Measurements from ENCODE around the gene WNT7B. TPM values are rescaled to one million over a fixed set of nuclear protein-coding genes. Genes with fewer than 3 reads are reported as not detected.

The WNT7B gene
- total and polyA plus RNA-seq, 2 experiments from 2014 or later = 0.10 TPM; not detected in 1

DNA sequence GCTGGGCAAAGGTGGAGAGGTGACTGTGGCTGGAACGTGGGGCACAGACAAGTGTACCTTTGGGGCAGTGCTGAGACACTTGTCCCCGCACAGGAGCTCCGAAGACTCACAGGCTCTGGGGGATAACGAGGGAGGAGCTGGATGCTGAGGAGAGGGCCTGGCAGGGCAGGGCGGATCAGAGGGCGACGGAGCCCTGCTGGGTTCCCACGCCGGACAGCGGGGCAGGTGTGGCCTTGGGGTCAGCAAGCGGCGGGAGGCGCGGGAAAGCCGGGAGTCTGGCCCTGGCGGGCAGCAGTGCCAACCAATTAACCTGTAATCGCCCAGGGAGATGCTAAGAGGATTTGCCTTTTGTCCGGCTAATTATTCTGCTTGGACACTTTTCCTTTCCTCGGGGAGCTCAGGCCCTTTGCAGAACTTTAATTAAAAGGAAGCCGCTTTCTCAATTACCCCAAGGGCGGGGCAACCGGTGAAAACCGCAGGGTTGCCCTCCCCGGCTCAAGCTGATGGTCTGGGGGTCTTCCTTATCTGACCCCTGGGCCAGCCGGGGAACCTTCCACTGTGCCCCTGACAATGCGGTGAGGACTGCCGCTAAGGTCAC, 71.5 kb downstream of the WNT7B start:
- Histone ChIP-seq H3K36me3 (ENCODE audit: insufficient read depth) (no peaks in the 10 kb centered on the region), H3K27me3 (ENCODE audit: insufficient read depth) (no peaks in the 10 kb centered on the region), H3K27ac (ENCODE audit: low read depth) (no peak overlapping the region), H3K4me1 (ENCODE audit: insufficient read depth) (no peaks in the 10 kb centered on the region), H3K4me2 (no peak overlapping the region), H3F3A (replicated peaks; ENCODE audit: low read depth) (no peaks in the 10 kb centered on the region), H3K9me2 (ENCODE audit: insufficient read depth) (no peaks in the 10 kb centered on the region), H2AFZ (no peak overlapping the region), H4K20me1 (replicated peaks; ENCODE audit: insufficient read depth) (no peaks in the 10 kb centered on the region), H3K4me3 (no peak overlapping the region), H3K79me2 (replicated peaks; ENCODE audit: insufficient read depth) (no peaks in the 10 kb centered on the region)
- TF ChIP-seq, protein P1, sequence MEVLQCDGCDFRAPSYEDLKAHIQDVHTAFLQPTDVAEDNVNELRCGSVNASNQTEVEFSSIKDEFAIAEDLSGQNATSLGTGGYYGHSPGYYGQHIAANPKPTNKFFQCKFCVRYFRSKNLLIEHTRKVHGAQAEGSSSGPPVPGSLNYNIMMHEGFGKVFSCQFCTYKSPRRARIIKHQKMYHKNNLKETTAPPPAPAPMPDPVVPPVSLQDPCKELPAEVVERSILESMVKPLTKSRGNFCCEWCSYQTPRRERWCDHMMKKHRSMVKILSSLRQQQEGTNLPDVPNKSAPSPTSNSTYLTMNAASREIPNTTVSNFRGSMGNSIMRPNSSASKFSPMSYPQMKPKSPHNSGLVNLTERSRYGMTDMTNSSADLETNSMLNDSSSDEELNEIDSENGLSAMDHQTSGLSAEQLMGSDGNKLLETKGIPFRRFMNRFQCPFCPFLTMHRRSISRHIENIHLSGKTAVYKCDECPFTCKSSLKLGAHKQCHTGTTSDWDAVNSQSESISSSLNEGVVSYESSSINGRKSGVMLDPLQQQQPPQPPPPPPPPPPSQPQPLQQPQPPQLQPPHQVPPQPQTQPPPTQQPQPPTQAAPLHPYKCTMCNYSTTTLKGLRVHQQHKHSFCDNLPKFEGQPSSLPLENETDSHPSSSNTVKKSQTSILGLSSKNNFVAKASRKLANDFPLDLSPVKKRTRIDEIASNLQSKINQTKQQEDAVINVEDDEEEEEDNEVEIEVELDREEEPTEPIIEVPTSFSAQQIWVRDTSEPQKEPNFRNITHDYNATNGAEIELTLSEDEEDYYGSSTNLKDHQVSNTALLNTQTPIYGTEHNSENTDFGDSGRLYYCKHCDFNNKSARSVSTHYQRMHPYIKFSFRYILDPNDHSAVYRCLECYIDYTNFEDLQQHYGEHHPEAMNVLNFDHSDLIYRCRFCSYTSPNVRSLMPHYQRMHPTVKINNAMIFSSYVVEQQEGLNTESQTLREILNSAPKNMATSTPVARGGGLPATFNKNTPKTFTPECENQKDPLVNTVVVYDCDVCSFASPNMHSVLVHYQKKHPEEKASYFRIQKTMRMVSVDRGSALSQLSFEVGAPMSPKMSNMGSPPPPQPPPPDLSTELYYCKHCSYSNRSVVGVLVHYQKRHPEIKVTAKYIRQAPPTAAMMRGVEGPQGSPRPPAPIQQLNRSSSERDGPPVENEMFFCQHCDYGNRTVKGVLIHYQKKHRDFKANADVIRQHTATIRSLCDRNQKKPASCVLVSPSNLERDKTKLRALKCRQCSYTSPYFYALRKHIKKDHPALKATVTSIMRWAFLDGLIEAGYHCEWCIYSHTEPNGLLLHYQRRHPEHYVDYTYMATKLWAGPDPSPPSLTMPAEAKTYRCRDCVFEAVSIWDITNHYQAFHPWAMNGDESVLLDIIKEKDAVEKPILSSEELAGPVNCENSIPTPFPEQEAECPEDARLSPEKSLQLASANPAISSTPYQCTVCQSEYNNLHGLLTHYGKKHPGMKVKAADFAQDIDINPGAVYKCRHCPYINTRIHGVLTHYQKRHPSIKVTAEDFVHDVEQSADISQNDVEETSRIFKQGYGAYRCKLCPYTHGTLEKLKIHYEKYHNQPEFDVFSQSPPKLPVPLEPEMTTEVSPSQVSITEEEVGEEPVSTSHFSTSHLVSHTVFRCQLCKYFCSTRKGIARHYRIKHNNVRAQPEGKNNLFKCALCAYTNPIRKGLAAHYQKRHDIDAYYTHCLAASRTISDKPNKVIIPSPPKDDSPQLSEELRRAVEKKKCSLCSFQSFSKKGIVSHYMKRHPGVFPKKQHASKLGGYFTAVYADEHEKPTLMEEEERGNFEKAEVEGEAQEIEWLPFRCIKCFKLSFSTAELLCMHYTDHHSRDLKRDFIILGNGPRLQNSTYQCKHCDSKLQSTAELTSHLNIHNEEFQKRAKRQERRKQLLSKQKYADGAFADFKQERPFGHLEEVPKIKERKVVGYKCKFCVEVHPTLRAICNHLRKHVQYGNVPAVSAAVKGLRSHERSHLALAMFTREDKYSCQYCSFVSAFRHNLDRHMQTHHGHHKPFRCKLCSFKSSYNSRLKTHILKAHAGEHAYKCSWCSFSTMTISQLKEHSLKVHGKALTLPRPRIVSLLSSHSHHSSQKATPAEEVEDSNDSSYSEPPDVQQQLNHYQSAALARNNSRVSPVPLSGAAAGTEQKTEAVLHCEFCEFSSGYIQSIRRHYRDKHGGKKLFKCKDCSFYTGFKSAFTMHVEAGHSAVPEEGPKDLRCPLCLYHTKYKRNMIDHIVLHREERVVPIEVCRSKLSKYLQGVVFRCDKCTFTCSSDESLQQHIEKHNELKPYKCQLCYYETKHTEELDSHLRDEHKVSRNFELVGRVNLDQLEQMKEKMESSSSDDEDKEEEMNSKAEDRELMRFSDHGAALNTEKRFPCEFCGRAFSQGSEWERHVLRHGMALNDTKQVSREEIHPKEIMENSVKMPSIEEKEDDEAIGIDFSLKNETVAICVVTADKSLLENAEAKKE (CRISPR knock-in tag; IDR thresholded peaks at IDR 0.05) = no peak
- no peak for TF ChIP-seq POLR2AphosphoS5 (IDR thresholded peaks at IDR 0.05; ENCODE audit: low read depth)
- TF ChIP-seq STAT1 (IDR thresholded peaks at IDR 0.05; ENCODE audit: unreplicated experiment) = no peak
- no peak for TF ChIP-seq EZH2phosphoT487 (IDR thresholded peaks at IDR 0.05; ENCODE audit: unreplicated experiment)
- TF ChIP-seq, protein P2, sequence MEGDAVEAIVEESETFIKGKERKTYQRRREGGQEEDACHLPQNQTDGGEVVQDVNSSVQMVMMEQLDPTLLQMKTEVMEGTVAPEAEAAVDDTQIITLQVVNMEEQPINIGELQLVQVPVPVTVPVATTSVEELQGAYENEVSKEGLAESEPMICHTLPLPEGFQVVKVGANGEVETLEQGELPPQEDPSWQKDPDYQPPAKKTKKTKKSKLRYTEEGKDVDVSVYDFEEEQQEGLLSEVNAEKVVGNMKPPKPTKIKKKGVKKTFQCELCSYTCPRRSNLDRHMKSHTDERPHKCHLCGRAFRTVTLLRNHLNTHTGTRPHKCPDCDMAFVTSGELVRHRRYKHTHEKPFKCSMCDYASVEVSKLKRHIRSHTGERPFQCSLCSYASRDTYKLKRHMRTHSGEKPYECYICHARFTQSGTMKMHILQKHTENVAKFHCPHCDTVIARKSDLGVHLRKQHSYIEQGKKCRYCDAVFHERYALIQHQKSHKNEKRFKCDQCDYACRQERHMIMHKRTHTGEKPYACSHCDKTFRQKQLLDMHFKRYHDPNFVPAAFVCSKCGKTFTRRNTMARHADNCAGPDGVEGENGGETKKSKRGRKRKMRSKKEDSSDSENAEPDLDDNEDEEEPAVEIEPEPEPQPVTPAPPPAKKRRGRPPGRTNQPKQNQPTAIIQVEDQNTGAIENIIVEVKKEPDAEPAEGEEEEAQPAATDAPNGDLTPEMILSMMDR (conservative IDR thresholded peaks at IDR 0.05; ENCODE audit: low read depth in 2 of 2) = no peak
- TF ChIP-seq CREB1 (CRISPR knock-in tag; IDR thresholded peaks at IDR 0.05; ENCODE audit: low read depth) = no peak
- no peak for TF ChIP-seq ZNF331 (CRISPR knock-in tag; IDR thresholded peaks at IDR 0.05; ENCODE audit: low read depth)
- TF ChIP-seq EZH2 (IDR thresholded peaks at IDR 0.05; ENCODE audit: low read depth, unreplicated experiment) = no peak
- TF ChIP-seq ETS1 (IDR thresholded peaks at IDR 0.05) = no peak
- TF ChIP-seq NANOG (IDR thresholded peaks at IDR 0.05; ENCODE audit: borderline replicate concordance) = no peak
- TF ChIP-seq REST (IDR thresholded peaks at IDR 0.05; ENCODE audit: unreplicated experiment) = no peak
- TF ChIP-seq ZNF114 (CRISPR knock-in tag; IDR thresholded peaks at IDR 0.05) = no peak
- TF ChIP-seq JUNB (IDR thresholded peaks at IDR 0.05; ENCODE audit: unreplicated experiment) = no peak
- DNase-seq (ENCODE audit: low spot score) (no peak), ATAC-seq (no peak)
- H3K27me3 Mint-ChIP-seq (ENCODE audit: insufficient read depth, low read depth, poor library complexity) = peaks cover 7% of the 10 kb centered on the region
- H3K4me3 Mint-ChIP-seq = no peak overlapping the region
- H3K36me3 Mint-ChIP-seq (ENCODE audit: low read depth) = no peaks in the 10 kb centered on the region
- H3K9me3 Mint-ChIP-seq = no peaks in the 10 kb centered on the region
- no peak overlapping the region for H3K27ac Mint-ChIP-seq
- no peaks in the 10 kb centered on the region; the same call in 2 of the 3 replicates for H3K4me1 Mint-ChIP-seq

Data from GM23338 (cell line).